Ecto neural progenitor cell (in vitro differentiated cells): Measurements from ENCODE around the gene KIF19.

ENCODE experiments used
- DNase-seq: peaks from one replicate; pipeline ENCODE4 v3.0.0-alpha.2; 2018; ENCODE audit warnings: low spot score

KIF19 gene

DNA sequence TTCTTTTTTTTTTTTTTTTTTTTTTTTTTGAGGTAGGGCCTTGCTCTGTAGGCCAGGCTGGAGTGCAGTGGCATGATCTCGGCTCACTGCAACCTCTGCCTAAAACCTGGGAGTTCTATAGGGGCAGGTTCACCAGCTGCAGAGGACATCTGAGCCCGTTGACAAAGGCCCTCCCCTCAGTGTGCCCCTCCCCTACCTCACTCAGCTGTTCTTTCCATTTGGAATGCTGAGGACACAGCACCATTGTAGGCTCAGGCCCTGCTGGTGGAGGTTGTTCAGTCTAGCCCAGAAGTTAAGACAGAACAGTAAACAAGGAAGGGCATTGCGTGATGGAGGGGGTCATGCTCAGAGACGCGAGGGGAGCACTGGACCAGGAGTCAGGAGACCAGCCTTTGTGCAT, 21.8 kb upstream of the KIF19 start:
- DNase-seq, result no peak

GRCh38 chr17:74305865-74306654, 20.0 kb upstream of the KIF19 start:
- DNase-seq, result no peak

GRCh38 chr17:74307984-74308773, 17.8 kb upstream of the KIF19 start:
- no peak for DNase-seq

- DNase-seq, result no peak
These were observed 16.1 kb upstream of the KIF19 start for GRCh38 chr17:74309902-74310301.

- DNase-seq, result no peak
These were observed 11.1 kb upstream of the KIF19 start for GRCh38 chr17:74314877-74315276.

DNA sequence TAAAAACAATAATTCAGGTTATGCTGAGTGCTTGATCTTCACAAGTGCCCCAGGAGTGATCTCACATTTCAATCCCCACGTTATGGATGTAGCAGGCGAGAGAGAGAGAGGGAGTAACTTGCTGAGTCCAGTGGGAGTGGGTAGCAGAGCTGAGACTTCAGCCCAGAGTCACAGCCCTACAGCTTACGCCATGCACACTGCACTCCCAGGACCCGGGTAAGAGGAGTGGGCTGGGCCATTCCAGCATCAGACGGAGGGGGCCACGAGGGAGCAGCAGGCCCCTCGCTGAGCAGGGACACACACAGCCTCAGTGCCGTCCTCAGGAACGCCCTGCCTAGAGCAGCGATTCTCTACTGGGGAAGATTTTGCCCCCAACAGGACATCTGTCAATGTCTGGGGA, 9.8 kb upstream of the KIF19 start:
- no peak for DNase-seq

DNA sequence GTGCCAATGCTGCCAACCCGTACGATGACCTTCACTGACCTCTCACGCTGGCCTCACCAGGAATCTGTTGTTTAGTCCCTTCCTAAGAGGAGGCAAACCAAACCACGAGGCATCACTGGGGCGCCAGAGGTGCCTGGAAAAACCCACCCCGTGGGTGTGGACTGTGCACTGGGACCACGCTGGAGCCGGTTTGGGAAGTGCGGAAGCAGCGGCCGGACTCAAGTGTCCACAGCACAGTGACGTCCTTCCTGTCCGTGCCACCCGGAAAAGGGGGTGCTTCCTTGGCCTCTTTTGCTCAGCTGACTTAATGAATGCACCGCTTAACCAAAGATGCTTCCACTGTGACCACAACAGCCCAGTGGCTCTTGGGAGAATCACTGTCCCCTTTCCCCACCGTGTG, 9.0 kb upstream of the KIF19 start:
- no peak for DNase-seq

- DNase-seq, result no peak
These were observed 7.6 kb upstream of the KIF19 start for GRCh38 chr17:74318391-74318790.

DNA sequence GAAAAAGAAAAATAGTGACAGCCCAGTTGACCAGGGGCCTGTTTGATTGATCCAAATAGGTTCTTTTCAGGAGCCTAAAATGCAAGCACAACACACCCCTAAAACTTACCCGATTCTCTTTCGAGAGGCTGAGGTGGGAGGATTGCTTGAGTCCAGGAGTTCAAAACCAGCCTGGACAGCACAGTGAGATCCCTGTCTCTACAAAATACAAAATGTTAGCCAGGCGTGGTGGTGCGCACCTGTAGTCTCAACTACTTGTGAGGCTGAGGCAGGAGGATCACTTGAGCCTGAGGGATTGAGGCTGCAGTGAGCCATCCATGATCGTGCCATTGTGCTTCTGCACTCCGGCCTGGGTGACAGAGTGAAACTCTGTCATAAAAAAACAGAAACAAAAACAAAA, 1.5 kb upstream of the KIF19 start:
- DNase-seq, result no peak

DNA sequence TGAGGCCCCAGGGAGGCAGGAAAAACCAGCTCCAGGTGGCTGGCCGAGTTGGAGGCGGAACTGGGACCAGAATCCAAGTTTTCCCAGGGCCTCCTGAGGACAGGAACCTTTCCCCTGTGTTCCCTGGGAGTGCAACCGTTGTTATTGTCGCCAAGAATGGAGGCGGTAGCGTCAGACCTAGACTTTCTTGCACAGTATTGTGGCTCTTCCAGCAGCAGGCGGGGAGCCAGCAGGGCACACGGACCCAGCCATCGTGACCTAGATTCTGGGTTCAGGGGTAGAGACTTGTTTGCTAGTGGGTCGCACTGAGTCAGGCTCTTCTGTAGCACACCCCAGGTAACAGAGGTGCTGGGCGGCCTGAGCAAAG, 667 bp upstream of the KIF19 start:
- DNase-seq, result no peak

DNA sequence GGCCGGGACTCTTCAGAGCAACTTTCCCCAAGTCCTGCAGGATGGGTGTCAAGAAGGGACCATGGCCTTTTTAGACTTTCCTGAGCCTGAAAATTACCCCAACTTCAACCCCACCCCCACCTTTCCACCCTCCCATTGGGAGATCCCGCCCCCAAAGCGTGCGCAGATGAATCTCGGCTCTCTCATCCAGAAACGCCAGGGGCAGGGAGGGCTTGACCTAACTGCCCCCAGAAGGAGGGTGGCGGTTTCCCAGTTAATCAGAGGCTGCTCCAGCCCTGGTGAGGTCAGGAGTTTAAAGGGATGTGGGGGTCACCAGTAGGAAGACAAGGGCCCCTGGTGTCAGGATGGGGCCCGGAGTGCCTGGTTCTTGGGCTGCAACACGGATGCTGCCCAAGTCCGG, 480 bp downstream of the KIF19 start:
- DNase-seq, result no peak

- no peak for DNase-seq
These were observed 2.5 kb downstream of the KIF19 start for GRCh38 chr17:74328487-74328886.

DNA sequence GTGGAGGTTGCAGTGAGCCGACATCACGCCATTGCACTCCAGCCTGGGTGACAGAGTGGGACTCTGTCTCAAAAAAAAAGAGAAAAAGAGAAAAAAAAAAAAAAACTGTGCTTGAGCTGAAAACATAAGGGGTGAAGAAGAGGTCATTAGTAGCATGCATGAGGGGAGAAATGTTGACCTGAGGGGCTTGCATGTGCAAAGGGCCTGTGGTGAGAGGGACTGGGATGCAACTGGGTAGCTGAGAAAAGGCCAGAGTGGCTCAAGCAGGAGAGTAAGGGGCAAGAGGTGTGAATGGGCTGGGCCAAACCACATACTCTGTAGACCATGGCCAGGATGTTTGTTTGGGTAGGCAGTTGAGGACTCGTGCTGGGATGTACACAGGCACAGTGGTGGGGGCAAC, 3.4 kb downstream of the KIF19 start:
- DNase-seq, result no peak

DNA sequence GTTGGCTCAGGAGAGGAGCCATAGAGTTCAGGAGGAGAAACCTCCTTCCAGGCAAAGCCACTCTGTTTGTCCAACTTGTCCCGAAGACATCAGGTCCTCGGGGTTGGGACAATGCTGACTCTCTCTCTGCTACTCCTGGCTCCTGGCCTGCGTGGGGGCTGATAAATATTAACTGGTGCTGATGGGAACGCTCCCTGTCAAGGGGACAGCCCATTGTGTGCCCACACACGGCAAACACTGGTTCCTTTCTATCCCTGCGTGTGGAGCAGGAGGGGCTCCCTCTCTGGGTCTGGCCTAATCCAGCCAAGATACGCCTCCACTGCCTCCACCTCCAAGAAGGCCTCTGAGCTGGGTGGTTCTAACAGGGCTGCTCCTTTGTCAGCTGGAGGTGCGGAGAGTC, 4.4 kb downstream of the KIF19 start:
- no peak for DNase-seq

DNA sequence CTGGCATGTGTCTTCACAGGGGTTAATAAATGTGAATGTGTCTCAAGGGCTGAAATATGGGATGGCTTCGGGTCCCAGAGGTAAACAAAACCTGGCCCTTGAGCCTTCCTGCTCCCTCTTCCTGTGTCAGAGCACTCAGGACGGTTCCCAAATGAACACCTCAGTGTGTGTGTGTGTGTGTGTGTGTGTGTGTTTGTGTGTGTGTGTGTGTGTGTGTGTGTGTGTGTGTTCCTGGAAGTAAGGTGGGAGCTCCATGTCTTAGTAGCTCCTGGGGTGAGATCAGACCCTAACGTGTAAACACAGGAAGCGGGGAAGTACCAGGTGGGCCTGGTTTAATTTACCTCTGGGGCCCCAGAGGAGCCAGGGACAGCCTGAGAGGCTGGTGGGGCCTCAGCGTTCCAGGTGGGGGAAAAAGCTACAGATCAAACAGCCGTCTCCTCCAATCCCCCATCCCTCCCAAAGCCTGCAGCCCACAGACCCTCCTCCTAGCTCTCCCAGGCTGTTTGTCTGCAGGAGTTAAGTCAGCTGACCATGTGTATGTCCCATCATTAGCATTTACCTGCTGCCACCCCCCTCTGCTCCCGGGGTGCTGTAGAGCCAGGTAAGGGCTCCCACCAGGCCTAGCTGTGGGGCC, 6.1 kb downstream of the KIF19 start:
- DNase-seq, result no peak

- DNase-seq, result no peak
These were observed 6.8 kb downstream of the KIF19 start for GRCh38 chr17:74332763-74333283.

- no peak for DNase-seq
These were observed 8.5 kb downstream of the KIF19 start for GRCh38 chr17:74334393-74335039.

- DNase-seq, result no peak
These were observed 9.6 kb downstream of the KIF19 start for GRCh38 chr17:74335529-74336062.

GRCh38 chr17:74336307-74336706, 10.3 kb downstream of the KIF19 start:
- no peak for DNase-seq

- DNase-seq, result no peak
These were observed 11.9 kb downstream of the KIF19 start for GRCh38 chr17:74337834-74338500.

GRCh38 chr17:74339537-74340195, 13.6 kb downstream of the KIF19 start:
- no peak for DNase-seq
